Measurements from ENCODE around the gene GALNT18. TPM values are rescaled to one million over a fixed set of nuclear protein-coding genes. Genes with fewer than 3 reads are reported as not detected.
"Not testable (repeated sequence)": the region's sequence is repeated elsewhere in the genome, so short reads cannot be mapped to it uniquely, and the experiment has no call there.

The GALNT18 gene
- polyA plus RNA-seq, 1 donor = 10.4 TPM

GRCh38 chr11:11454671-11455223, 167.1 kb downstream of the GALNT18 start:
- no peak for DNase-seq

- no peak for DNase-seq
These were observed 170.3 kb downstream of the GALNT18 start for GRCh38 chr11:11451501-11452005.

GRCh38 chr11:11450744-11451362, 171.0 kb downstream of the GALNT18 start:
- no peak for DNase-seq

- no peak for DNase-seq
These were observed 172.5 kb downstream of the GALNT18 start for GRCh38 chr11:11449327-11449726.

- no peak for DNase-seq
These were observed 173.2 kb downstream of the GALNT18 start for GRCh38 chr11:11448626-11449025.

- not testable (repeated sequence) for DNase-seq
These were observed 174.2 kb downstream of the GALNT18 start for GRCh38 chr11:11447601-11448000.

- DNase-seq = no peak
These were observed 174.8 kb downstream of the GALNT18 start for GRCh38 chr11:11446967-11447366.

- DNase-seq = no peak
These were observed 175.2 kb downstream of the GALNT18 start for GRCh38 chr11:11446564-11446963.

GRCh38 chr11:11445441-11446185, 176.2 kb downstream of the GALNT18 start:
- DNase-seq = no peak

- no peak for DNase-seq
These were observed 177.0 kb downstream of the GALNT18 start for GRCh38 chr11:11444804-11445131.

- DNase-seq = no peak
These were observed 177.6 kb downstream of the GALNT18 start for GRCh38 chr11:11444027-11444803.

GRCh38 chr11:11442791-11443190, 179.0 kb downstream of the GALNT18 start:
- no peak for DNase-seq

GRCh38 chr11:11441516-11441915, 180.3 kb downstream of the GALNT18 start:
- DNase-seq = no peak

GRCh38 chr11:11441091-11441490, 180.7 kb downstream of the GALNT18 start:
- no peak for DNase-seq

- DNase-seq = no peak
These were observed 181.7 kb downstream of the GALNT18 start for GRCh38 chr11:11440144-11440543.

- no peak for DNase-seq
These were observed 182.2 kb downstream of the GALNT18 start for GRCh38 chr11:11439591-11439990.

- no peak for DNase-seq
These were observed 185.0 kb downstream of the GALNT18 start for GRCh38 chr11:11436715-11437313.

- DNase-seq = no peak
These were observed 186.2 kb downstream of the GALNT18 start for GRCh38 chr11:11435635-11436034.

- no peak for DNase-seq
These were observed 187.8 kb downstream of the GALNT18 start for GRCh38 chr11:11433960-11434359.

GRCh38 chr11:11432621-11433319, 189.0 kb downstream of the GALNT18 start:
- no peak for DNase-seq

- no peak for DNase-seq
These were observed 191.4 kb downstream of the GALNT18 start for GRCh38 chr11:11430431-11430830.

- DNase-seq = no peak
These were observed 193.1 kb downstream of the GALNT18 start for GRCh38 chr11:11428714-11429113.
